Adrenal gland (tissue), 12 donors: ENCODE results near the gene GJD4. TPM values are rescaled to one million over a fixed set of nuclear protein-coding genes. Genes with fewer than 3 reads are reported as not detected.

ENCODE experiments used
- DNase-seq, 7 donors: peaks; one replicate each; pipeline ENCODE4 v3.0.0-alpha.2; 2019 to 2020
- H3K27ac ChIP-seq, 5 donors: fragments of 200-600 bp; sonication (generic) in 4 of 5; 1 replicate in 3 of 5; 2 replicates in 2 of 5; pipeline versions ENCODE4 v1.5.1 to v1.8.0; 2016 to 2020; ENCODE audit warnings: mild to moderate bottlenecking in 1 of 5
- H3K27me3 ChIP-seq: fragments of 200-600 bp; 2 replicates; pipeline ENCODE4 v1.8.0; 2021
- H3K36me3 ChIP-seq, 2 donors: fragments of 200-600 bp; replicated peaks in 1 of 2; 1 replicate in 1 of 2; 2 replicates in 1 of 2; pipeline versions ENCODE4 v1.5.1 to v1.8.0; 2018 to 2022
- H3K4me1 ChIP-seq, 2 donors: fragments of 200-600 bp; replicated peaks in 1 of 2; 1 replicate in 1 of 2; 2 replicates in 1 of 2; pipeline versions ENCODE4 v1.5.1 to v1.8.0; 2018 to 2021
- H3K4me3 ChIP-seq, 4 donors: fragments of 200-600 bp; sonication (generic) in 3 of 4; one replicate each; pipeline ENCODE4 v1.5.1; 2016 to 2018
- H3K9me3 ChIP-seq, 3 donors: fragments of 200-600 bp; sonication (generic) in 1 of 3; replicated peaks in 1 of 3; 1 replicate in 2 of 3; 2 replicates in 1 of 3; pipeline versions ENCODE4 v1.5.1 to v1.8.0; 2016 to 2021
- CTCF ChIP-seq, 6 experiments: fragments of 450-650 bp in 4 of 6; fragments of 200-600 bp in 2 of 6; sonication (generic) in 1 of 6; IDR thresholded peaks; 1 replicate in 5 of 6; 2 replicates in 1 of 6; pipeline versions ENCODE4 v1.5.1 to v1.8.0; 2016 to 2021; ENCODE audit warnings: antibody characterized with exemption in 6 of 6, mild to moderate bottlenecking in 2 of 6, moderate library complexity in 1 of 6
- POLR2A ChIP-seq, 2 donors: fragments of 450-650 bp; IDR thresholded peaks; one replicate each; pipeline ENCODE4 v1.6.1; 2017; ENCODE audit warnings: antibody characterized with exemption in 2 of 2, mild to moderate bottlenecking in 2 of 2, moderate library complexity in 1 of 2
- WGBS, 4 donors: extraction: QIAGEN DNeasy Blood & Tissue Kit in 2 of 4; methylation state at CpG; one replicate each; pipeline versions ENCODE4 v1.1.5 to v1.1.7; 2013 to 2017; 5-methylcytosine and 5-hydroxymethylcytosine counted together
- intact Hi-C, 2 donors: fragments of 100-400 bp; cut with DNase I; formaldehyde crosslinking; loops; one replicate each; pipeline versions ENCODE4 v1.14.1 to v1.15.0; 2022 to 2023
- polyA plus RNA-seq, 3 donors: library from polyadenylated mRNA; stranded (reverse); fragments of 200-250 nt in 2 of 3; fragments of 350-450 nt in 1 of 3; fragmentation: Illumina TruSeq in 1 of 3; extraction: RNeasy Lipid Tissue Mini Kit (QIAGEN cat#74804) in 1 of 3; gene quantifications; one replicate each; pipeline ENCODE4 v1.2.3, GENCODE V29; 2013 to 2014
- total RNA-seq, 9 donors: library from RNA; depleted of rRNA in 4 of 9; stranded (reverse); fragments of >200 nt in 4 of 9; fragments of 120-200 nt in 1 of 9; fragmentation: NEBNext Ultra II Directional in 1 of 9; extraction: Animal tissue kit (Norgen Biotek cat#: 25700) in 1 of 9; gene quantifications; one replicate each; pipeline versions ENCODE4 v1.1.0 to v1.2.4, GENCODE V29; 2013 to 2023
- donor health status: healthy with polysubstance abuse.
- donor health status: Bipolar disorder and iron deficiency.
- donor health status: DM: yes; HTN: yes; CAD: no.
- donor health status: DM: no; HTN: no; CAD: no.
- donor health status: DM: no; HTN: no; CAD: no.
- donor health status: DM: yes; HTN: yes; CAD: no.

GJD4 gene
- total and polyA plus RNA-seq, 12 donors = not detected

- Histone ChIP-seq H3K9me3 (no peaks in the 10 kb centered on the region), H3K4me1 (peaks cover 11 to 18% of the 10 kb centered on the region in 2 donors), H3K27ac (no peak overlapping the region), H3K27me3 (no peaks in the 10 kb centered on the region), H3K36me3 (no peaks in the 10 kb centered on the region), H3K4me3 (no peak overlapping the region)
- no peak for DNase-seq
- intact Hi-C loops = loop anchor here in 1 of 2 donors (5.0 to 10.0 kb wide), 2 partner anchors 1139 to 1247 kb away; no protein-coding TSS in a partner anchor
- TF ChIP-seq POLR2A (IDR thresholded peaks at IDR 0.05) = no peak
- 88 to 95% (median 91%) methylated on average over 4 of the region's 4 CpGs for WGBS, 4 donors
These were observed 33.0 kb downstream of the GJD4 start for GRCh38 chr10:35638101-35638500.

GRCh38 chr10:35639021-35639727 lies 34.0 kb downstream of the GJD4 start:
- no peaks in the 10 kb centered on the region for H3K27me3 ChIP-seq
- no peak for DNase-seq
- H3K4me3 ChIP-seq = peak overlapping the region in 1 of 4 donors; percentile 43
- TF ChIP-seq CTCF (IDR thresholded peaks at IDR 0.05) = no peak
- no peak for TF ChIP-seq POLR2A (IDR thresholded peaks at IDR 0.05)
- peaks cover 19 to 21% of the 10 kb centered on the region in 2 donors for H3K4me1 ChIP-seq
- no peaks in the 10 kb centered on the region for H3K36me3 ChIP-seq
- intact Hi-C loops = loop anchor here in 1 of 2 donors (5.0 to 10.0 kb wide), 2 partner anchors 1138 to 1246 kb away; no protein-coding TSS in a partner anchor
- no peaks in the 10 kb centered on the region for H3K9me3 ChIP-seq
- 22 to 64% (median 38%) methylated on average over 12 to 57 of the region's 57 CpGs for WGBS, 4 donors
- no peak overlapping the region for H3K27ac ChIP-seq

- H3K4me1 ChIP-seq = peaks cover 19 to 21% of the 10 kb centered on the region in 2 donors
- H3K4me3 ChIP-seq = peak overlapping the region in 1 of 4 donors; percentile 43
- no peaks in the 10 kb centered on the region for H3K9me3 ChIP-seq
- TF ChIP-seq POLR2A (IDR thresholded peaks at IDR 0.05) (no peak), CTCF (IDR thresholded peaks at IDR 0.05) (no peak)
- no peaks in the 10 kb centered on the region for H3K27me3 ChIP-seq
- 9 to 27% (median 11%) methylated on average over 3 to 80 of the region's 83 CpGs for WGBS, 4 donors
- no peak overlapping the region for H3K27ac ChIP-seq
- H3K36me3 ChIP-seq = no peaks in the 10 kb centered on the region
- intact Hi-C loops = loop anchor here (5.0 to 10.0 kb wide), 2 partner anchors 1137 to 1245 kb away; no protein-coding TSS in a partner anchor
- DNase-seq = peak in 4 of 7 donors; percentile 13 to 26 (median 20)
These were observed 34.7 kb downstream of the GJD4 start for GRCh38 chr10:35639728-35640401.

GRCh38 chr10:35640474-35640873 lies 35.3 kb downstream of the GJD4 start:
- intact Hi-C loops = loop anchor here in 1 of 2 donors (5.0 kb wide), 1 partner anchor 1137 kb away; no protein-coding TSS in a partner anchor

More at GRCh38 chr10:35640474-35640873, 35.3 kb downstream of the GJD4 start:
- peaks cover 19 to 21% of the 10 kb centered on the region in 2 donors for H3K4me1 ChIP-seq
- H3K36me3 ChIP-seq = no peaks in the 10 kb centered on the region
- DNase-seq = peak; percentile 57 to 76 (median 63)
- H3K9me3 ChIP-seq = no peaks in the 10 kb centered on the region
- TF ChIP-seq CTCF (IDR thresholded peaks at IDR 0.05) (peak in 5 of 6 experiments; percentile 7 to 65 (median 47)), POLR2A (IDR thresholded peaks at IDR 0.05) (no peak)
- H3K4me3 ChIP-seq = peak overlapping the region in 1 of 4 donors; percentile 54
- peak overlapping the region in 1 of 5 donors; percentile 80 for H3K27ac ChIP-seq
- WGBS, 4 donors = 1 to 13% (median 2%) methylated on average over 16 to 53 of the region's 53 CpGs
- no peaks in the 10 kb centered on the region for H3K27me3 ChIP-seq
